ENCODE data around the gene EPS15. TPM values are rescaled to one million over a fixed set of nuclear protein-coding genes. Genes with fewer than 3 reads are reported as not detected.
A peak's percentile ranks its signal among the peaks of the same experiment; 100 is the strongest.

The EPS15 gene
- total RNA-seq, 1 experiment from 2014 or later = 48.7 TPM

- DNase-seq (ENCODE audit: unreplicated experiment) = peak; percentile 52
- TF ChIP-seq CTCF (IDR thresholded peaks at IDR 0.05; ENCODE audit: unreplicated experiment) = no peak
- ChIA-PET CTCF (interaction anchor here (0.7 kb wide), 1 partner anchor 19 kb away, joined by 3 read pairs; no protein-coding TSS in a partner anchor), POLR2A (interaction anchor here (0.6 to 3.3 kb wide), 20 partner anchors 9 to 549 kb away, joined by 3 to 25 read pairs (median 5); partner anchors contain the start of genes OSBPL9 and RNF11)
- BruUV-seq (replicated peaks) = no TSS peak
- peak overlapping the region; percentile 93 for H3K27ac Mint-ChIP-seq (ENCODE audit: low read depth, unreplicated experiment)
- H3K36me3 Mint-ChIP-seq (ENCODE audit: insufficient read depth, unreplicated experiment) = no peaks in the 10 kb centered on the region
- H3K27me3 Mint-ChIP-seq (ENCODE audit: insufficient read depth, unreplicated experiment) = no peaks in the 10 kb centered on the region
- peaks cover 18% of the 10 kb centered on the region for H3K4me1 Mint-ChIP-seq (ENCODE audit: insufficient read depth, unreplicated experiment)
- no peaks in the 10 kb centered on the region for H3K9me3 Mint-ChIP-seq (ENCODE audit: unreplicated experiment)
- peak overlapping the region; percentile 79 for H3K4me3 Mint-ChIP-seq (ENCODE audit: unreplicated experiment)
- intact Hi-C loops (cut with micrococcal nuclease) = no loop called here
These were observed 957 bp downstream of the EPS15 start for GRCh38 chr1:51518033-51518585.

GRCh38 chr1:51517361-51518032, 1.6 kb downstream of the EPS15 start:
- Mint-ChIP-seq H3K9me3 (ENCODE audit: unreplicated experiment) (no peaks in the 10 kb centered on the region), H3K36me3 (ENCODE audit: insufficient read depth, unreplicated experiment) (no peaks in the 10 kb centered on the region), H3K4me3 (ENCODE audit: unreplicated experiment) (peak overlapping the region; percentile 79), H3K27ac (ENCODE audit: low read depth, unreplicated experiment) (peak overlapping the region; percentile 93), H3K4me1 (ENCODE audit: insufficient read depth, unreplicated experiment) (peaks cover 18% of the 10 kb centered on the region), H3K27me3 (ENCODE audit: insufficient read depth, unreplicated experiment) (no peaks in the 10 kb centered on the region)
- POLR2A ChIA-PET = interaction anchor here (0.6 to 3.3 kb wide), 14 partner anchors 8 to 545 kb away, joined by 3 to 25 read pairs (median 4); partner anchors contain the start of genes OSBPL9 and RNF11
- no peak for TF ChIP-seq CTCF (IDR thresholded peaks at IDR 0.05; ENCODE audit: unreplicated experiment)
- intact Hi-C loops (cut with micrococcal nuclease) = no loop called here
- CTCF ChIA-PET = interaction anchor here (0.6 to 1.6 kb wide), 2 partner anchors 13 to 53 kb away, joined by 3 to 5 read pairs; no protein-coding TSS in a partner anchor
- DNase-seq (ENCODE audit: unreplicated experiment) = no peak
- no TSS peak for BruUV-seq (replicated peaks)

- H3K36me3 Mint-ChIP-seq (ENCODE audit: insufficient read depth, unreplicated experiment) = no peaks in the 10 kb centered on the region
- DNase-seq (ENCODE audit: unreplicated experiment) = no peak
- H3K9me3 Mint-ChIP-seq (ENCODE audit: unreplicated experiment) = no peaks in the 10 kb centered on the region
- H3K27me3 Mint-ChIP-seq (ENCODE audit: insufficient read depth, unreplicated experiment) = no peaks in the 10 kb centered on the region
- ChIA-PET POLR2A (interaction anchor here (0.7 to 3.1 kb wide), 7 partner anchors 10 to 544 kb away, joined by 3 to 25 read pairs (median 4); partner anchors contain the start of gene RNF11), CTCF (interaction anchor here (0.9 to 1.6 kb wide), 2 partner anchors 11 to 12 kb away, joined by 3 to 5 read pairs; no protein-coding TSS in a partner anchor)
- intact Hi-C loops (cut with micrococcal nuclease) = no loop called here
- H3K4me3 Mint-ChIP-seq (ENCODE audit: unreplicated experiment) = peak overlapping the region; percentile 79
- TSS peak; percentile 23 for BruUV-seq (replicated peaks)
- H3K27ac Mint-ChIP-seq (ENCODE audit: low read depth, unreplicated experiment) = peak overlapping the region; percentile 93
- TF ChIP-seq CTCF (IDR thresholded peaks at IDR 0.05; ENCODE audit: unreplicated experiment) = no peak
- H3K4me1 Mint-ChIP-seq (ENCODE audit: insufficient read depth, unreplicated experiment) = peaks cover 18% of the 10 kb centered on the region
These were observed 2.4 kb downstream of the EPS15 start for GRCh38 chr1:51516649-51517158.

Measured in MCF 10A (cell line).